HPDE6-E6E7 (cell line): ENCODE data around the gene SLC25A26.
"Not testable (repeated sequence)": the region's sequence is repeated elsewhere in the genome, so short reads cannot be mapped to it uniquely, and the experiment has no call there.

Experiments
- DNase-seq: peaks from one replicate; pipeline ENCODE4 v3.0.0; 2011; ENCODE audit warnings: missing footprints; ENCODE audit errors: extremely low spot score

SLC25A26 gene

GRCh38 chr3:66220602-66221377, at the start of gene SLC25A26:
Gene SLC25A26, plus strand, starts transcription at chr3:66221001. Its CDS starts 94 bp downstream, at chr3:66221095.
- peak; percentile 67 for DNase-seq

- DNase-seq, result no peak
Observed at GRCh38 chr3:66172394-66172793, 48.4 kb upstream of the SLC25A26 start.

GRCh38 chr3:66177026-66177425, 43.8 kb upstream of the SLC25A26 start:
- DNase-seq, result no peak

- no peak for DNase-seq
Observed at GRCh38 chr3:66178206-66178605, 42.6 kb upstream of the SLC25A26 start.

- DNase-seq, result no peak
Observed at GRCh38 chr3:66179793-66180192, 41.0 kb upstream of the SLC25A26 start.

GRCh38 chr3:66181764-66182163, 39.0 kb upstream of the SLC25A26 start:
- DNase-seq, result no peak

GRCh38 chr3:66182246-66182645, 38.6 kb upstream of the SLC25A26 start:
- DNase-seq, result no peak

GRCh38 chr3:66186545-66186944, 34.3 kb upstream of the SLC25A26 start:
- DNase-seq, result no peak

- DNase-seq, result peak; percentile 11
Observed at GRCh38 chr3:66195347-66195783, 25.4 kb upstream of the SLC25A26 start.

GRCh38 chr3:66196633-66197032, 24.2 kb upstream of the SLC25A26 start:
- no peak for DNase-seq

GRCh38 chr3:66198437-66199088, 22.2 kb upstream of the SLC25A26 start:
- DNase-seq, result no peak

- no peak for DNase-seq
Observed at GRCh38 chr3:66199089-66199473, 21.7 kb upstream of the SLC25A26 start.

- DNase-seq, result no peak
Observed at GRCh38 chr3:66200147-66200546, 20.7 kb upstream of the SLC25A26 start.

GRCh38 chr3:66200786-66201185, 20.0 kb upstream of the SLC25A26 start:
- DNase-seq, result no peak

GRCh38 chr3:66203275-66203674, 17.5 kb upstream of the SLC25A26 start:
- no peak for DNase-seq

- DNase-seq, result no peak
Observed at GRCh38 chr3:66206806-66207205, 14.0 kb upstream of the SLC25A26 start.

- DNase-seq, result no peak
Observed at GRCh38 chr3:66208189-66208588, 12.6 kb upstream of the SLC25A26 start.

GRCh38 chr3:66210687-66211295, 10.0 kb upstream of the SLC25A26 start:
- no peak for DNase-seq

GRCh38 chr3:66211779-66212178, 9.0 kb upstream of the SLC25A26 start:
- no peak for DNase-seq

- no peak for DNase-seq
Observed at GRCh38 chr3:66215106-66215505, 5.7 kb upstream of the SLC25A26 start.

- DNase-seq, result no peak
Observed at GRCh38 chr3:66220066-66220465, 735 bp upstream of the SLC25A26 start.

GRCh38 chr3:66224220-66224619, 3.4 kb downstream of the SLC25A26 start:
- DNase-seq, result no peak

GRCh38 chr3:66226093-66226492, 5.3 kb downstream of the SLC25A26 start:
- DNase-seq, result not testable (repeated sequence)
